Suppressor macrophage (primary cell): ENCODE data around the gene PLAC9.

Experiments
- DNase-seq, 4 experiments: peaks; one replicate each; pipeline ENCODE4 v3.0.0-alpha.2; 2020 to 2022

PLAC9 gene

GRCh38 chr10:80184291-80184690, 51.8 kb downstream of the PLAC9 start:
- DNase-seq: no peak

- DNase-seq: peak in 3 of 4 experiments; percentile 41 to 51 (median 49)
Observed at GRCh38 chr10:80185578-80186299, 53.2 kb downstream of the PLAC9 start.

GRCh38 chr10:80186364-80187012, 54.0 kb downstream of the PLAC9 start:
- peak in 3 of 4 experiments; percentile 40 to 44 (median 44) for DNase-seq

GRCh38 chr10:80187060-80187459, 54.5 kb downstream of the PLAC9 start:
- DNase-seq: no peak

- peak; percentile 90 to 96 (median 92) for DNase-seq
Observed at GRCh38 chr10:80187465-80188409, 55.2 kb downstream of the PLAC9 start.

- no peak for DNase-seq
Observed at GRCh38 chr10:80188713-80189112, 56.2 kb downstream of the PLAC9 start.

GRCh38 chr10:80191589-80192270, 59.2 kb downstream of the PLAC9 start:
- peak in 1 of 4 experiments; percentile 20 for DNase-seq

- DNase-seq: no peak
Observed at GRCh38 chr10:80192553-80192952, 60.0 kb downstream of the PLAC9 start.

GRCh38 chr10:80194373-80195045, 62.0 kb downstream of the PLAC9 start:
- DNase-seq: no peak
